Astrocyte (in vitro differentiated cells and primary cell): ENCODE data around the gene LYRM7. TPM values are rescaled to one million over a fixed set of nuclear protein-coding genes. Genes with fewer than 3 reads are reported as not detected.

Experiments
- DNase-seq: peaks from one replicate; pipeline ENCODE4 v3.0.0-alpha.2; 2010; ENCODE audit warnings: low read depth
- FAIRE-seq: peaks from 2 replicates; lab custom pipeline; 2011; peaks lifted over from hg19 to GRCh38; lab: Jason Lieb, UNC
- H2AFZ ChIP-seq: 2 replicates; pipeline ENCODE4 v1.6.0; 2012; ENCODE audit warnings: low read depth, low read length, inconsistent platforms
- H3K27ac ChIP-seq: 2 replicates; pipeline ENCODE4 v1.5.1; 2011; ENCODE audit warnings: low read depth, low read length, inconsistent platforms
- H3K27me3 ChIP-seq: 2 replicates; pipeline ENCODE4 v1.6.0; 2011; ENCODE audit warnings: low read length, inconsistent platforms; ENCODE audit not compliant: insufficient read depth
- H3K36me3 ChIP-seq: 2 replicates; pipeline ENCODE4 v1.5.1; 2011; ENCODE audit warnings: low read length, inconsistent platforms; ENCODE audit not compliant: insufficient read depth
- H3K4me1 ChIP-seq: 2 replicates; pipeline ENCODE4 v1.5.1; 2011; ENCODE audit warnings: low read length, inconsistent platforms; ENCODE audit not compliant: insufficient read depth
- H3K4me2 ChIP-seq: 2 replicates; pipeline ENCODE4 v1.6.0; 2012; ENCODE audit warnings: low read length, inconsistent platforms
- H3K4me3 ChIP-seq: 2 replicates; pipeline ENCODE4 v1.5.1; 2011; ENCODE audit warnings: low read depth, mild to moderate bottlenecking, low read length, inconsistent platforms; ENCODE audit not compliant: insufficient read depth
- H3K79me2 ChIP-seq: 2 replicates; pipeline ENCODE4 v1.6.0; 2012; ENCODE audit warnings: mild to moderate bottlenecking, low read length, inconsistent platforms; ENCODE audit not compliant: insufficient read depth
- H3K9ac ChIP-seq: 2 replicates; pipeline ENCODE4 v1.6.0; 2012; ENCODE audit warnings: mild to moderate bottlenecking, low read length, inconsistent platforms
- H3K9me3 ChIP-seq: 2 replicates; pipeline ENCODE4 v1.5.1; 2012; ENCODE audit warnings: low read depth, mild to moderate bottlenecking, low read length, inconsistent platforms; ENCODE audit not compliant: insufficient read depth
- H4K20me1 ChIP-seq: 2 replicates; pipeline ENCODE4 v1.6.0; 2012; ENCODE audit warnings: low read length, inconsistent platforms; ENCODE audit not compliant: insufficient read depth
- H3K27ac Mint-ChIP-seq: one replicate; pipeline ENCODE4 v1.8.0; 2021; ENCODE audit warnings: mild to moderate bottlenecking, mixed read lengths; ENCODE audit not compliant: unreplicated experiment
- H3K27me3 Mint-ChIP-seq: one replicate; pipeline ENCODE4 v1.8.0; 2021; ENCODE audit warnings: low read depth, mixed read lengths; ENCODE audit not compliant: unreplicated experiment
- H3K36me3 Mint-ChIP-seq: one replicate; pipeline ENCODE4 v1.8.0; 2021; ENCODE audit warnings: low read depth, mixed read lengths; ENCODE audit not compliant: unreplicated experiment
- H3K4me1 Mint-ChIP-seq: one replicate; pipeline ENCODE4 v1.8.0; 2021; ENCODE audit warnings: low read depth, mixed read lengths; ENCODE audit not compliant: unreplicated experiment
- H3K4me3 Mint-ChIP-seq: one replicate; pipeline ENCODE4 v1.8.0; 2021; ENCODE audit warnings: mild to moderate bottlenecking, moderate library complexity, mixed read lengths; ENCODE audit not compliant: unreplicated experiment
- H3K9me3 Mint-ChIP-seq: one replicate; pipeline ENCODE4 v1.8.0; 2021; ENCODE audit warnings: mild to moderate bottlenecking, mixed read lengths; ENCODE audit not compliant: unreplicated experiment
- CTCF ChIP-seq: IDR thresholded peaks from 2 replicates; pipeline ENCODE4 v1.5.1; 2011; ENCODE audit warnings: low read depth, mild to moderate bottlenecking, inconsistent platforms, low read length, moderate library complexity; ENCODE audit not compliant: insufficient read depth
- EZH2 ChIP-seq: IDR thresholded peaks from 2 replicates; pipeline ENCODE4 v1.6.1; 2012; ENCODE audit warnings: mild to moderate bottlenecking, low read length, inconsistent platforms; ENCODE audit not compliant: insufficient read depth
- total RNA-seq: library from RNA; stranded (reverse); gene quantifications from 2 replicates; pipeline ENCODE4 v1.2.1, GENCODE V29; 2021

Gene LYRM7
- total RNA-seq, 1 donor from 2014 or later, result 7.0 TPM

GRCh38 chr5:131224387-131225201 lies 53.9 kb downstream of the LYRM7 start:
- Histone ChIP-seq H3K4me3 (no peak overlapping the region), H3K36me3 (no peaks in the 10 kb centered on the region), H3K27ac (no peak overlapping the region), H3K27me3 (no peaks in the 10 kb centered on the region), H3K4me1 (no peaks in the 10 kb centered on the region), H2AFZ (no peak overlapping the region), H3K4me2 (no peak overlapping the region), H3K9ac (no peak overlapping the region), H4K20me1 (no peaks in the 10 kb centered on the region), H3K9me3 (no peaks in the 10 kb centered on the region), H3K79me2 (no peaks in the 10 kb centered on the region)
- FAIRE-seq (no peak), DNase-seq (no peak)
- Mint-ChIP-seq H3K27ac (no peak overlapping the region), H3K9me3 (no peaks in the 10 kb centered on the region), H3K4me3 (no peak overlapping the region), H3K4me1 (peaks cover 12% of the 10 kb centered on the region), H3K27me3 (no peaks in the 10 kb centered on the region), H3K36me3 (no peaks in the 10 kb centered on the region)
- TF ChIP-seq CTCF, result no peak
- TF ChIP-seq EZH2, result no peak

GRCh38 chr5:131225282-131225974 lies 54.7 kb downstream of the LYRM7 start:
- FAIRE-seq (no peak), DNase-seq (no peak)
- Mint-ChIP-seq H3K9me3 (no peaks in the 10 kb centered on the region), H3K4me3 (no peak overlapping the region), H3K27me3 (no peaks in the 10 kb centered on the region), H3K36me3 (no peaks in the 10 kb centered on the region), H3K4me1 (peaks cover 12% of the 10 kb centered on the region), H3K27ac (no peak overlapping the region)
- Histone ChIP-seq H3K9me3 (no peaks in the 10 kb centered on the region), H3K4me1 (no peaks in the 10 kb centered on the region), H3K4me3 (no peak overlapping the region), H2AFZ (no peak overlapping the region), H4K20me1 (no peaks in the 10 kb centered on the region), H3K4me2 (no peak overlapping the region), H3K27ac (no peak overlapping the region), H3K27me3 (no peaks in the 10 kb centered on the region), H3K9ac (no peak overlapping the region), H3K79me2 (no peaks in the 10 kb centered on the region), H3K36me3 (no peaks in the 10 kb centered on the region)
- TF ChIP-seq EZH2 (no peak), CTCF (no peak)

- Histone ChIP-seq H3K27ac (no peak overlapping the region), H4K20me1 (no peaks in the 10 kb centered on the region), H2AFZ (no peak overlapping the region), H3K36me3 (no peaks in the 10 kb centered on the region), H3K9ac (no peak overlapping the region), H3K4me1 (no peaks in the 10 kb centered on the region), H3K4me2 (no peak overlapping the region), H3K79me2 (no peaks in the 10 kb centered on the region), H3K4me3 (no peak overlapping the region), H3K27me3 (no peaks in the 10 kb centered on the region), H3K9me3 (no peaks in the 10 kb centered on the region)
- H3K9me3 Mint-ChIP-seq, result no peaks in the 10 kb centered on the region
- no peaks in the 10 kb centered on the region for H3K27me3 Mint-ChIP-seq
- no peak overlapping the region for H3K4me3 Mint-ChIP-seq
- H3K4me1 Mint-ChIP-seq, result peaks cover 6% of the 10 kb centered on the region
- H3K36me3 Mint-ChIP-seq, result no peaks in the 10 kb centered on the region
- DNase-seq, result peak; percentile 20
- FAIRE-seq, result no peak
- H3K27ac Mint-ChIP-seq, result no peak overlapping the region
- TF ChIP-seq EZH2 (no peak), CTCF (no peak)
Observed at GRCh38 chr5:131226899-131227298, 56.2 kb downstream of the LYRM7 start.
